NCI-H187 treated with DMSO at 0.1 percent for 48 hours (cell line): ENCODE data around the gene PLCG1.

Experiments used
- DNase-seq: peaks from one replicate; lab custom pipeline; 2025; lab: John Stamatoyannopoulos, UW

The PLCG1 gene

DNA sequence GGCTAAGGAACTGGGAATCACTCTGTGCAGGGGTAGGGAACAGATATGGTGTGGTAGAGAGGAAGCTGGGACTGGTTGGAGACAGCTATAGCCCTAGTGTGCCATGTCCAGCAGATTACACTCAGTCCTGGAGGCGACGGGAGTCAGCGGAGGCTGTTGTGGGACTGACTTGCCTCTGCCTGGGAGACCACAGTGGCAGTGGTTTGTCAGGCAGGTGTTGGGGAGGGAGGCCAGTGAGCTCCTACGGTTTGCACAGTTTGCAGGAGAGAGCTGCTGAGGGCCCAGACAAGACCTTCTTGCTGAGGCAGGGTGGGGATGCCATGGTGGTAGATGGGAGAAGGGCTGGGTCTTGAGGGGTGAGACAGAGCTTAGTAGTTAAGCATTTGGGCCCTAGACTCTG, 4.9 kb downstream of the PLCG1 start:
- DNase-seq: no peak

GRCh38 chr20:41142919-41143318, 5.6 kb downstream of the PLCG1 start:
- DNase-seq: peak; percentile 3

DNA sequence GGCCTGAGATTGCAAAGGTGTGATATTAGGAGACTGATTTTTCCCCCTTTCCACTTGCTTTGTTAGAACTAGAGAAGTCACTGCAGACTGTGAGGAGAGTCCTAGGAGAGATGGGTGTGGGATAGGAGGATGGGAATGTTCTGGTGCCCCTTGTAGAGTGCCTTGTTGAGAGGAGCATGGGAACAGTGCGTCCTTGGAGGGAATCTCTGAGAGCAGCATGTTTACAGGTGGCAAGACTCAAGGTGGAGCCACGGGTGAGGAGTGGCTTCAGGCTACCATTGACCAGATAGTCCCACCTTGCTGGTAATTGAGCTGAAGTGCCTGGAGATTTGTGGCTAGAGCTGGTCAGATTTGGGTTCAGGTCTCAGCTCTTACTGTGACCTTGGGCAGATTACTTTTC, 6.0 kb downstream of the PLCG1 start:
- DNase-seq: no peak

GRCh38 chr20:41145317-41145716, 8.0 kb downstream of the PLCG1 start:
- no peak for DNase-seq

DNA sequence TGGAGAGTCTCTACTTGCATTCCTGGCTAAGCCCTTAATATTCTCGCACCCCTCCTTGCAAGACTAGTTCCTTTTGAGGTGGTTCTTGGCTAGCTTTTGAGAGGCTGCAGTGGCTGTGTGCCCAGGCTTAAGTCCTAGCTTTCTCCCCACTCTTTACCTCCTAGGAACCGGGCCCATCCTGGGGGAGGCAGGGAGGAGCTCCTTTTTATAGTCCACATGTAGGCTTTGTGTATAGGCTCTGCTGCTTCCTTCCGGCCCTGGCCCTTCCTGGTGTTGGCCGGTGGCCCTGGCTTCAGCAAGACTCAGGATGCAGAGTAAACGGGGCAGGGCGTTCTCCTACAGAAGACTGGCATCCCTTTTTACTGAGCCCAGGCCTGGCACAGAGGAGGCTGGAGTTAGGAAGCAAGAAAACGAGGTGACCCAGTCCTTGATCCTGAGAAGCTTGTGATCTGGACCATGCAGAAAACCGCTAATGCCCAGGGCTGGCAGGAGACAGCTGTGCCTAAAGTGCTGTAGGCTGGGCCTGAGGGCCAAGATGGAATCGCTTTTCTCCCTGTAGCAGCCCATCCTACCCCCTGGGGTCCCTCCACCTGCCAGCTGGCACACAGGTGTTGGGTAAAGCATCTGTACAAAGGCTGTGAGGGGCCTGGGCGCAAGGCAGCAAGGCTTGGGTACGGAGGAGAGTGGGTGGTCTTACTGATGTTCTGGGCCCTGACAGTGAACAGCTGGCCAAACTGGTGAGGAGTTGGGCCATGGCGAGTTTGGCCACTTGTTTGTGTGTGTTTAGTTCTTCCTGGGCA, 8.7 kb downstream of the PLCG1 start:
- no peak for DNase-seq

GRCh38 chr20:41147767-41148191, 10.4 kb downstream of the PLCG1 start:
- no peak for DNase-seq

- DNase-seq: no peak
Observed at GRCh38 chr20:41148942-41149341, 11.6 kb downstream of the PLCG1 start.

DNA sequence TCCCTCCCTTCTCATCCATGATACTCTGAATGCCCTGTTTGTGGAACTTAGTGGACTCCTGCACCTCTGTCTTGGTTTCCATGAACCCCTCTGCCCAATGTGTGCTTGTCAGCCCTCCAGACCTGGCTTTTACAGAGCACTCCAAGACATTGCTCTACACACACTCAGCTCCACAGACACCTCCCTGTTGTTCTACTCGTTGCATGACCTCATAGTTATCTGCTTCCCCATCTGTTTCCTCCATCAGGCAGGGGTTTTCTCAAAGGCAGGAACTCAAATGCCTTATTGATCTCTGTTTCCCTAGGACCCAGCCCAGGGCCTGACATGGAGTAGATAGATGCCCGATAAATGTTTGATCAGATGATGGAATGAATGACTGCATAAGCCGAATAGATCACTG, 13.3 kb downstream of the PLCG1 start:
- no peak for DNase-seq

DNA sequence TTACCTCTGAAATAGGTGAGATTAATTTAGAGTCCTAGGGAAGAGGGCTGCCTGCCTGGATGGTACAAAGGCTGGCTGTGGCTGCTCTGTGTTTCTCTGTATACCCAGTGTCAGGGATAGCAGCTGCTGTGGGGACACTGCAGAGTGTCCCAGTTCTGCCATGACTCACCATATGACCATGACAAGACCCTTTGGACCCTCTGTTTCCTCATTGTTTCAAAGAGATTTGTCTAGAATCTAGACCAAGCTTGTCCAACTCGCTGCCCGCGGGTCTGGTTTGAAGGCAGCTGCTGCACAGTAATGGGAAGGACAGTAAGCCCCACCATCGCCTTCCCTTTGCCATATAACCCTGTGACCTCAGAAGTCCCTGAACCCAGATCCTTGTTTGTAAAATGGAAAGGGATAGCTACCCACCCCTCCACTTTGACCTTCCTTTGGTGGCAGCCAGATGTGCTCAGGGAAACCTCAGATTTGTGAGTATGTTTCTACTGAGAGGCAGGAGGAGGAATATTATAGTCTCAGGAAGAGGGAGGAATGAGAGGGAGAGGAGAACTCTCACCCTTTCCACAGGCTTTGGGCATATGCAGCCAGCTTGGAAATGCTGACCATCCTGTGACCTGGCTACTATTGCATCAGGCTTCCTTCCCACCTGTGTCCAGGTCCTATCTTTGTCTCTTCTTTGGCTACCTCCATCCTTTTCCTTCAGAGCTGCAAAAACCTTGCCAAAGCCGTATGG, 14.0 kb downstream of the PLCG1 start:
- DNase-seq: no peak

DNA sequence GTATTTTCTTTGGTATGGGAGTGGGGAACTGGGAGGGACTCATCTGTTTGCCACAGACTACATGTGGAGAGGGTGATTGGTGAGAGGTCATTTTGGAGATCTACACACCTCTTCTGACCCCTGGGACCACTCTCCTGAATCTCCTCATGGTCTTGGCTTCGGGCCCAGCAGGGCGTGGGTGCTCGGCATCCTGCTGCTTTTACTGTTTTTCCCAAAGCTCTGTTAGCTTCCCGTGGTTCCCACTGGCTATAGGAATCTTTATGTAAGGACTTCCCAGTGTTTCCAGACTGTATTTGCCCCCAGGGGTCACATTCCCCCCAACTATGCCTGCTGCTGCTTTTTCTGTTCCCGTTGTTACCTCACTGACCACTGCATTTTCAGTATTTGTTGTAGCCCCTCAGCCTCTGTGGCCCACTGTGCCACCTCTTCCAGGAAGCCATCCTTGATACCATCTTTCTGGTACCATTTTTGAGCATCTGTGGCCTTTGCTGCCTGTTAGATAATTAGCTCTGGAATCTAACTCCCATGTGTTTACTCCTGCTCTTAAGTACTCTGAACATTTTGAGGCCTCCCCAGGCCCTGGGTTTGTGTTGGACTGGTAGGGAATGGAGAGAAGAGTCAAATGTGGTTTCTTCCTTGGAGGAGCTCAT, 14.9 kb downstream of the PLCG1 start:
- no peak for DNase-seq

- no peak for DNase-seq
Observed at GRCh38 chr20:41154436-41155176, 17.3 kb downstream of the PLCG1 start.

DNA sequence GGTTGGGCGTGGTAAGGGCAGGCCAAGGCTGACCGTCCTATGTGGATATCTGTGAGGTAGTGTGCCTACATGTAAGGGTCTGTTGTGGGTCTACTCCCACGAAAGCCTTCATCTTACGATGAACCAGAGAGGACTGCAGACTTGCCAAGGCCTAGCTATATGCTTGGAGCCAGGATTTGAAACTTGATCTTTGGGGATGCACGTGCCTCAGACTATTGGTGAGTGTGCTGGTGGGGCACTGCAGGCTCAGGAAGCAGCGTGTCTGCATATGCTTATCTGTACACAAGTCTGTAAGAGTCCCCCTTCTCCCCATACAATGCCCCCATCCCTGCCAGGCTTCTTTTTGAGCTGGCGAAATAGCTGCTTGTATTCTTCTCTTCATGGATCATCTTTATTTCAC, 17.9 kb downstream of the PLCG1 start:
- no peak for DNase-seq

DNA sequence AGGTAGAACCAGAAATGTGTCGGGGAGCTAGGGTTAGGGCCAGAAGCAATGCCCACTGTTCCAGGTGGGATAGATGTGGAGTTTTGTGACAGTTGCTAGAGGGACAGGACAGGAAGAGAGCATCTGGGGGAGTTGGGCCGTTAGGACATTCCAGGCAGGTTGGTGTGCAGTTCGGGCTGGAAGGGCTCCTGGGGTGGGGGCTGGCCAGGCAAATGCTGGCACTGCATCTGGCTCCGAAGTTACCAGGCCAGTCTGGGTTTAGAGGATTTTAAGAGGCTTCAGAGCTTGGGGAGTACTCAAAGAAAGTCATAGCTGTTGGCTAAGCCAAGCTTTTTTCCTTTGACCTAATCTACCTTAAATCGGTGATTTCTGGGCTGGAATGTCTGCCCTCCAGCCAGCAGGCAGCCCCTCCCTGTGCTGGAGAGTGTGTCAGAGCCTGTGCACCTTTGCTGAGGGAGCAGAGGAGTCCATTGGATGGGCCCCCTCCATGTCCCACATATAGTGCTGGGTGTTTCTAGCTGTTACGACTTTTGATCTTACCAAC, 20.8 kb downstream of the PLCG1 start:
- DNase-seq: no peak

DNA sequence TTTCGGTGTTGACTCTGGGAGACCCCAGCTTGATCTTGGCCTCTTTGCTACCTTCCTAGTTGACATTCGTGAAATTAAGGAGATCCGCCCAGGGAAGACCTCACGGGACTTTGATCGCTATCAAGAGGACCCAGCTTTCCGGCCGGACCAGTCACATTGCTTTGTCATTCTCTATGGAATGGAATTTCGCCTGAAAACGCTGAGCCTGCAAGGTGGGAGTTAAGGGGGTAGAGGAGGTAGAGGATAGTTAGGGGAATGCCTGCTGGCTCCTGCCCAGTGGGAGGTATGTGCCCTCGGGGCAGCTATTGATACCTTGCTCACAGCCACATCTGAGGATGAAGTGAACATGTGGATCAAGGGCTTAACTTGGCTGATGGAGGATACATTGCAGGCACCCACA, 22.2 kb downstream of the PLCG1 start:
- DNase-seq: no peak

DNA sequence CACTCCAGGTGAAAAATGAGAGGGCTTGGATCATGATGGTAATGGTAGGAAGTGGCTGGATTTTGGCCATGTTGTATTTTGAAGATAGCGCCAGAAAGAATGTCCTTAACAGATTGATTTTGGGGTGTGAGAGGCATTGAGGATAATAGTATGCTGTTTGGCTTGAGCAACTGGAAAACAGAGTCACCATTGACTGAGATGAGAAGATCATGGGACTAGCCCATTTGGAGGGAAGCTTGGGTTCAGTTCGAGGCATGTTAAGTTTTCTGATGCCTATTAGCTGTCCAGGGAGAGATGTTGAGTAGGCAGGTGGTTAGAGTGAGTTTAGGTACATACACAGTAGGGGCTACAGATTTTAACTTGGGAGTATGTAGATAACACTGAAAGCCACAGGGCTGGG, 23.3 kb downstream of the PLCG1 start:
- DNase-seq: no peak

- DNase-seq: no peak
Observed at GRCh38 chr20:41161886-41162285, 24.5 kb downstream of the PLCG1 start.

- DNase-seq: no peak
Observed at GRCh38 chr20:41162396-41162795, 25.1 kb downstream of the PLCG1 start.

GRCh38 chr20:41163821-41164220, 26.5 kb downstream of the PLCG1 start:
- DNase-seq: no peak

GRCh38 chr20:41165001-41165882, 27.9 kb downstream of the PLCG1 start:
- DNase-seq: no peak

GRCh38 chr20:41166201-41167117, 29.1 kb downstream of the PLCG1 start:
- no peak for DNase-seq
